ENCODE results near the gene ALDH9A1. TPM values are rescaled to one million over a fixed set of nuclear protein-coding genes. Genes with fewer than 3 reads are reported as not detected.
A peak's percentile ranks its signal among the peaks of the same experiment; 100 is the strongest.

Gene ALDH9A1
- total and polyA plus RNA-seq, 12 donors = 36.0 to 269 (median 170) TPM

GRCh38 chr1:165635823-165636222 lies 62.5 kb downstream of the ALDH9A1 start:
- Histone ChIP-seq H3K27ac (no peak overlapping the region), H3K4me3 (no peak overlapping the region), H3K9me3 (replicated peaks in 1 of 3) (no peaks in the 10 kb centered on the region), H3K4me1 (replicated peaks in 1 of 2) (peaks cover 39 to 58% of the 10 kb centered on the region in 2 donors), H3K27me3 (no peaks in the 10 kb centered on the region), H3K36me3 (replicated peaks in 1 of 2) (no peaks in the 10 kb centered on the region)
- no peak for TF ChIP-seq POLR2A (IDR thresholded peaks at IDR 0.05)
- TF ChIP-seq, protein P1, sequence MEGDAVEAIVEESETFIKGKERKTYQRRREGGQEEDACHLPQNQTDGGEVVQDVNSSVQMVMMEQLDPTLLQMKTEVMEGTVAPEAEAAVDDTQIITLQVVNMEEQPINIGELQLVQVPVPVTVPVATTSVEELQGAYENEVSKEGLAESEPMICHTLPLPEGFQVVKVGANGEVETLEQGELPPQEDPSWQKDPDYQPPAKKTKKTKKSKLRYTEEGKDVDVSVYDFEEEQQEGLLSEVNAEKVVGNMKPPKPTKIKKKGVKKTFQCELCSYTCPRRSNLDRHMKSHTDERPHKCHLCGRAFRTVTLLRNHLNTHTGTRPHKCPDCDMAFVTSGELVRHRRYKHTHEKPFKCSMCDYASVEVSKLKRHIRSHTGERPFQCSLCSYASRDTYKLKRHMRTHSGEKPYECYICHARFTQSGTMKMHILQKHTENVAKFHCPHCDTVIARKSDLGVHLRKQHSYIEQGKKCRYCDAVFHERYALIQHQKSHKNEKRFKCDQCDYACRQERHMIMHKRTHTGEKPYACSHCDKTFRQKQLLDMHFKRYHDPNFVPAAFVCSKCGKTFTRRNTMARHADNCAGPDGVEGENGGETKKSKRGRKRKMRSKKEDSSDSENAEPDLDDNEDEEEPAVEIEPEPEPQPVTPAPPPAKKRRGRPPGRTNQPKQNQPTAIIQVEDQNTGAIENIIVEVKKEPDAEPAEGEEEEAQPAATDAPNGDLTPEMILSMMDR (IDR thresholded peaks at IDR 0.05) = no peak
- DNase-seq = no peak
- intact Hi-C loops (cut with DNase I) = loop anchor here (10.0 kb wide), 2 partner anchors 49 to 59 kb away; partner anchors contain the start of gene ALDH9A1 (in 1 of the 2)
- WGBS, 4 donors = 48 to 78% (median 63%) methylated on average over 2 of the region's 2 CpGs

- Histone ChIP-seq H3K4me3 (no peak overlapping the region), H3K27ac (peak overlapping the region in 1 of 5 donors; percentile 20), H3K36me3 (replicated peaks in 1 of 2) (no peaks in the 10 kb centered on the region), H3K4me1 (replicated peaks in 1 of 2) (peaks cover 35 to 53% of the 10 kb centered on the region in 2 donors), H3K27me3 (no peaks in the 10 kb centered on the region), H3K9me3 (replicated peaks in 1 of 3) (no peaks in the 10 kb centered on the region)
- intact Hi-C loops (cut with DNase I) = loop anchor here (10.0 kb wide), 2 partner anchors 49 to 59 kb away; partner anchors contain the start of gene ALDH9A1 (in 1 of the 2)
- WGBS, 4 donors = 43 to 59% (median 56%) methylated on average over 2 of the region's 2 CpGs
- TF ChIP-seq, protein P1 (IDR thresholded peaks at IDR 0.05) = no peak
- TF ChIP-seq POLR2A (IDR thresholded peaks at IDR 0.05) = no peak
- peak in 1 of 7 donors; percentile 29 for DNase-seq
Measured at GRCh38 chr1:165635329-165635728, 63.0 kb downstream of the ALDH9A1 start.

GRCh38 chr1:165634154-165634921 lies 64.0 kb downstream of the ALDH9A1 start:
- intact Hi-C loops (cut with DNase I) = loop anchor here (10.0 kb wide), 2 partner anchors 50 to 60 kb away; partner anchors contain the start of gene ALDH9A1 (in 1 of the 2)
- no peak overlapping the region for H3K4me3 ChIP-seq

DNA sequence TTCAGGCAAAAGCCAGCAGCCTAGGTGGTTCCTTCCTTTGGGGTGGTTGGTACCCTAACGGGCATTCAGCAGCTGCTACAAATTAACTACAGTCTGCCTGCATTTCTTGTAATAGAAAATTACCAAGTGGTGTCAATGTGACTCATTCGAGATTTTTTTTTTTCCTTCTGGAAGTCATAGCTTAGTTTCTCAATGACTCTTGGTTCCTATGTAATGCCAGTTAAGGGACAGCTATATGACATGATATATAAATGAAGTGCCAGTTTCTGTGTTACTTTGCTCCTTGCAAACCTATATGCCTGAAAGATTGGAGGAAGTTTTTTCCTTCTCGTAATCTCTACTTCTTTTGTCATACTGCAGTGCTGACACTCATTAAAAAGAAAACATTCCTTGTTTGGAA lies 64.7 kb downstream of the ALDH9A1 start:
- no peaks in the 10 kb centered on the region for H3K9me3 ChIP-seq (replicated peaks in 1 of 3)
- intact Hi-C loops (cut with DNase I) = loop anchor here (10.0 kb wide), 2 partner anchors 51 to 61 kb away; partner anchors contain the start of gene ALDH9A1 (in 1 of the 2)
- no peak for DNase-seq
- peak overlapping the region in 2 of 5 donors; percentile 6 to 94 for H3K27ac ChIP-seq
- no peaks in the 10 kb centered on the region for H3K27me3 ChIP-seq
- TF ChIP-seq, protein P1 (IDR thresholded peaks at IDR 0.05) = no peak
- TF ChIP-seq POLR2A (IDR thresholded peaks at IDR 0.05) = no peak
- H3K4me3 ChIP-seq = peak overlapping the region in 1 of 4 donors; percentile 30
- H3K36me3 ChIP-seq (replicated peaks in 1 of 2) = no peaks in the 10 kb centered on the region
- 21 to 37% (median 29%) methylated on average over 3 of the region's 3 CpGs for WGBS, 4 donors
- peaks cover 35 to 48% of the 10 kb centered on the region in 2 donors for H3K4me1 ChIP-seq (replicated peaks in 1 of 2)

More at GRCh38 chr1:165634154-165634921, 64.0 kb downstream of the ALDH9A1 start:
- Histone ChIP-seq H3K9me3 (replicated peaks in 1 of 3) (no peaks in the 10 kb centered on the region), H3K36me3 (replicated peaks in 1 of 2) (no peaks in the 10 kb centered on the region), H3K27ac (peak overlapping the region in 3 of 5 donors; percentile 6 to 94 (median 30)), H3K27me3 (no peaks in the 10 kb centered on the region), H3K4me1 (replicated peaks in 1 of 2) (peaks cover 35 to 53% of the 10 kb centered on the region in 2 donors)
- WGBS, 4 donors = 54 to 67% (median 62%) methylated on average over 6 of the region's 6 CpGs
- TF ChIP-seq POLR2A (IDR thresholded peaks at IDR 0.05) = no peak
- TF ChIP-seq, protein P1 (IDR thresholded peaks at IDR 0.05) = no peak
- DNase-seq = no peak

All from adrenal gland (tissue), 12 donors.